GM19043 (cell line): ENCODE measurements around the gene SNX30.

ENCODE experiments used
- ATAC-seq: cut with Tn5 transposase; IDR thresholded peaks from one replicate; pipeline ENCODE4 v1.9.1; 2021; ENCODE audit warnings: low read depth; ENCODE audit not compliant: unreplicated experiment

SNX30 gene

GRCh38 chr9:112777914-112778313 lies 27.4 kb downstream of the SNX30 start:
- no peak for ATAC-seq

- no peak for ATAC-seq
Observed at GRCh38 chr9:112780450-112781036, 30.0 kb downstream of the SNX30 start.

- ATAC-seq: no peak
Observed at GRCh38 chr9:112782218-112782617, 31.7 kb downstream of the SNX30 start.

DNA sequence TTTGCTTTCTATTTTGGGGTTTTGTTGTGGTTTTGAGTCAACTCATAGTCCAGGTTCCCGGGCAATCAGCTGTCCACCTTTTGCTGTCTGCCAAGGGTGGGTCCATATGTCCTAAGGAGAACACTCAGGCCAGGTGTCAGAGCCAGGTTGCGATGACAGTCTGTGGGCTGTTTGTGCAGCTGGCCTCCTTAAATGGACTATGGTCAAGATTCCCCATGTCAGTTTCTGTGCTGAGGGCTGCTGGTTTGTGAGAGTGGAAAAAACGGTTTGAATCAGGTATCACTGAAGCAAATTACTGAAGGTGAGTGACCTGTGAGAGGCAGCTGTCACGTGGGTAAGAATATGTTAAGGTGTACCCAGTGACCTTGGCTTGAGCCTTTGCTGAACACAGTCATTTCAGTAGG lies 33.0 kb downstream of the SNX30 start:
- no peak for ATAC-seq

DNA sequence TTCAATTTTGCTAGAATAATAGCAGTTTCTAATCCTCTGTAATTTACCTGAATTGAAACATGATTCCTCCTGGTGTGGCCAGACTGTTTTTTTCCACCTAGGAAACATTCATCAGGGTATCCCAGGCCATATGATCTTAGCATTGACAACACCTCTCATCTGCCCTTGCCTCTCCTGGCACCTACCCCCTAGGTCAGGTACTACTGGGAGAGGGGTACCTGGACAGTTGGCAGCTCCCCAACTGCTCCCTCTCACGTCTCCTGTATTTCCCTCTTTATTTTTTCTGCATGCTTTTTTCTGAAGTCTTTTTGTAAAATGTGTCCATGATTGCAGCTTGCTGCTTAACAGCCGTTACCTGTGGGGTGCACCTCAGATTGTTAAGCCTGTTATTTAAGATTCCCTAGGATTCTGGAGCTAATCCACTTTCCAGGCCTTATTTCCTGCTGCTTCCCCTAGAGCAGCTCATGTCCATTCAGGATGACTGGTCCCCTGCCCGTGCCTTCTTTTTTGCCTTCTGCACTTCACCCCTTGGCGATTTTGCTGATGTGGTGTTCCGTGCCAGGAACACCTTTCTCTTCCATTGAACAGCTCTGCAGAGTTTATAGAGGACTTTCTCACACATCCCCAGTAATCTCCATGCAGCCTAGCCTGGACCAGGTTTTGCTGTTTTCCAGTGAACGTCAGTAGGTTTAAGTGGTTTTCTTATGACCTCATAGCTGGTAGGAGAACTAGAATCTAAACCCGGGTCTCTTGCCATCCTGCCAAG lies 33.6 kb downstream of the SNX30 start:
- no peak for ATAC-seq

- ATAC-seq: no peak
Observed at GRCh38 chr9:112785986-112786385, 35.4 kb downstream of the SNX30 start.

DNA sequence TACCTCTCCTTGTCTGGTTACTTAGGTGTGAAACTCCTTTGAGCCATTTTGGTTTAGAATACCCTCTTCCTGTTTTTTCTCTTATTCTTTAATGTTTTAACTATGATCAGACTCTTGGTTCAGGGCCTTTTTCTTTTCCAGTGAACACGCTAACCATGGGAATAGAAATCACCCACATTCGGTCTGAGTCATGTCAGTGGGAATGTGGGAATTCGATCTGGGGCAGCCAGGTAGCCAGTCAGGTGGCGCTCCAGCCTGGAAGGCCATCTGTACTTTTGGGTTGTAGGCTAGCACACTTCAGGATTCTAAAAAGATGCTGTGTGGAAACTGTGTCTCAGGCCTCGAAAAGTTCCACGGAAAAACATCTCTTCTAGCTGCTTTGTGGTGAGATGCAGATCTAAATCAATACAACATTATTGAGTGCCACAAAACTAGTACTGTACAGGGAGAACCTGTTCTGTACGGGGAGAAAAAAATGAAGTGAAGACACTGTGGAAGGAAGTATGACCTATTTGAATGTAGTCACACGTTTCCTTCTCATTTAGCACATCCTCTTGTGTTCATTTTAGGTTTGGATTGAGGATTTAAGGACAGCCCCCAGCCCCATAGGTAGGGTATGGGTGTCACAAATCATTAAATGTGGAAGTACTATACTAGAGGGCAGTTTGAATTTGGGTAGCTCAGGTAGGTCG lies 36.4 kb downstream of the SNX30 start:
- no peak for ATAC-seq

- no peak for ATAC-seq
Observed at GRCh38 chr9:112787978-112788377, 37.4 kb downstream of the SNX30 start.

DNA sequence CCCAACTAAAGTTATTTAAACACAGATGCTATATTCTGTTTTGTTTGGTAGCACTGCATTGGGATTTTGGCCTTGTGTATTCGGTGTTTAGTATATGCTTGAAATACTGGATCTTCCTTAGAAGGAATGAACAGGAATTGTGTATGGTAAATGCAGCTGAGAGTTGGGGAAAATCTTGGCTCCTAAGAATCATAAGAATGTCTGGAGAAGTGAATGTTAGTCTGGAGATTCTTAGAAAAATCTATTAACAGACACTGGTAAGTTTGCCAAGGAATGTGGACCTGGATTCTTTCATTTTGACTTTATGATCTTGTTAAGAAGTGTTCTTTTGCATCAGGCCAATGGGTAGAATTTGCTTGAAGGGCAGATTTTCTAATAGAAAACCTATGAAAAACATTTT lies 38.9 kb downstream of the SNX30 start:
- no peak for ATAC-seq

DNA sequence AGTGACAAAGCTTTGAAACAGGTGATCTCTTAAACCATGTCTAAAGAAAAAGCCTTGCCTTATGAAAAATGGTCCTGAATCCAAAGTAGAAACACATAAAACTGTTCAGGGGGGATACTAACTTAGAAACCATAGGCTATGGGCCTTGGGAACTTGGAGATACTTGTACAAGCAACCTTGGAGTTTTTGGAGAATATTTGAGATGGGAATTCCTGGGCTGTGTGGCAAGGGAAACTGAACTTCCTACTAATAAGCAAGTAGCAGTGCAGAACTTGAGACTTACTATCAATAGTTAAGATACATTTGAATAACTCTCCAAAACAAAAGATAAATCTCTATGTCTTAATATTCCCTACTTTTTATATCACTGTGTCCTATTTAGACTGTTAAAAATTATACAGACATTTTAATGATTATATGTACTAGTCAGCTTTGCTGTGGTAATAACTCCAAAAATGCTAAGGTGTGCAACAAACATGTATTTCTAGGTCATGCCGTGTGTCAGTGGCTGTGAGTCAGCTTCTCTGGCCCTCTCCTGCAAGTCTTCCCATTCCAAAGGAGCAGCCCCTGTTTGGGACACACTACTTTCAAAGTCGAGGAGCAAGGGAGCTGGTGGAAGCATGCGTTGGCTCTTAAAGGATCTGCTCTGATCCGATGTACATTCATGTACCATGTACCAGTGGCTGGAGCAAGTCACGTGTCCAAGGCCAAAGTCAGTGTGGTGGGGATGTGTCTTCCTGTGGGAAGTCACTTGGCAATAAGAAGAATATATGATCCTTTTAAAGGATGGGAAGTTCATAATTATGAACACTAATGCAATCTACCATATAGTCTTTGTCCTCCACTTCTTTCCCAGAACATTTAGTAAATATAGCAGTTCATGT lies 39.6 kb downstream of the SNX30 start:
- no peak for ATAC-seq

DNA sequence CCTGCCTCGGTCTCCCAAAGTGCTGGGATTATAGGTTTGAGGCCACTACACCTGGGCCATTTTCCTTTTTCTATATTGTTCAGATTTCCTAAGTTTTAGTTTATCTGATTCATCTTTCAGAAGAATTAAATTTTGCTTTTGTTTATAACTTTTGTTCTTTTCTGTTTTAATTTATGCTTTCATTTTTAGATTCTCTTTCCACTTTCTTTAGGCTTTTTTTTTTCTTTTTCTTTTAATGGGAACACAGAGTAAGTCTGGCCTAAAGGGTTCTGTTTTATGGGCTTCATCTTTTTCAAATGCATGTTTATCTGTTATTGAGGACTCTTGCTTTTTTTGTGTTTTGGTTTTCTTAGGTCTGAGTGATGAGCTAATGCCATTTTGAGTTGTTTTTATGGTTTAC lies 42.1 kb downstream of the SNX30 start:
- no peak for ATAC-seq

DNA sequence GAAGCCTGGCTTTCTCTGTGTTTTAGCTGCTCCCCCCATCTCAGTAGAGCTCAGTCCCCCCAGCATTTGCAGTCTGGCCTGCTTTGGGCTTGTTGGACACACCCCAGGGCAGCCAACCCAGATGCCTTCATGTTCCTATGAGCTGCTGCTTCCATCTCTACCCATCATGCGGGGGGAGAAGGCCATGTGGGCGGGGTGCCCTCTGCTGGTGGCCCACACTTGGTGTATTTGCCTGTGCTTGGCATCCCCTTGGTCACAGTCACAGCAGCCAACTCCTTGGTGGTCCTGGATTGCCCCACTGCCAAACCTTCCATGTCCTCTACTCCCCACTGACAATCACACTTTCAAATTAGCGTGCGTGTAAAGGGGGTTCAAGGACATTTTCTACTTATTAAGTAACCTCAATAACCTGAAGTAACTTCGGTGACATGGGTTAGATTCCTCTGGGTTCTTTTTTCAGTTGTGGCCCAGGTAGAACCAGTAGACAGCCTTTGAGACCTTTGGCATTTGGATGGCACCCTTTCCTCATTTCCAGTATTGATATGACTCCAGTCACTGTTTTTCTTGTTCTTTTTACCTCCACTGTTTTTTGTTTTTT lies 42.8 kb downstream of the SNX30 start:
- no peak for ATAC-seq

DNA sequence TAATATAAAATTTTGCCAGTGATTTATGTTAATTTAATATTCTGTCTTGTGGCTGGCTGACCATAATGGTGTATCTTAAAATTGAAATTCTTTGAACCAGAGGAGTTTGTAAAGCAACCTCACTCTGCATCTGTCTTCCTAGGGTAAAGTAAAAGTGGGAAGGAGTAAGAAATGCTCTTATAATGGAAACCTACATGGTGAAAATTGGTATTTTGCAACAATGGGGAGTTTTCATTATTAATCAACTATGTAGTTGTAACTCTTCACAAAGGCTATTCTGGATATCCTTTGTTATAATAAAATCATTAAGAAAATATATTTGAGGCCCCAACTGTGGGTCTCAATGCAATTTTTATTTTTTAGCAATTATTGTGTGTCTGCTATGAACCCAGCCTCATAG lies 44.2 kb downstream of the SNX30 start:
- no peak for ATAC-seq

GRCh38 chr9:112795921-112796320 lies 45.4 kb downstream of the SNX30 start:
- no peak for ATAC-seq

- ATAC-seq: no peak
Observed at GRCh38 chr9:112796485-112796884, 45.9 kb downstream of the SNX30 start.

DNA sequence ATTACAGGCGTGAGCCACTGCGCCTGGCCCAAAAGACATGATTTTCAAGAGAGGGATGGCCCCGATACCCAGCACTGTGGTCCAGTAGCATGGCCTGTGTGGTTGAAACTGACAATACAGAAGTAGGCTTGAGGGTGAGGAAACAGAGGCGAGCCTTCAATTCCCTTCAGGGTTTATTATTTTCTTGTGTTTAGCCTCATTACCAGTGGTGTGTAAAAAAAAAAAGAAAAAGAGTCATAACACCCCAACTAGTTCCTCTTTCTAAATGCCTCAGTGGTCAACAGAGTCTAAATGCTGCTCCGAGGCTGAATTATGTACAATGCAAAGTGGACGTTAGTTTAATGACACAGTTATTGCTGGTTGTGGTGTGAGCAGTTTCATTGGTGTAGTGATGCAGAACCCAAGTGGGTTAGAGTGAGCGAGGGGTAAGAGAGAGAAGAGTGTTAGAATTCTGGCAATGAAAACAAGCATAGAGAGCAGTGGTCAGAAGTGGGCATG lies 58.8 kb downstream of the SNX30 start:
- peak; percentile 99 for ATAC-seq

- ATAC-seq: no peak
Observed at GRCh38 chr9:112809906-112810305, 59.3 kb downstream of the SNX30 start.

DNA sequence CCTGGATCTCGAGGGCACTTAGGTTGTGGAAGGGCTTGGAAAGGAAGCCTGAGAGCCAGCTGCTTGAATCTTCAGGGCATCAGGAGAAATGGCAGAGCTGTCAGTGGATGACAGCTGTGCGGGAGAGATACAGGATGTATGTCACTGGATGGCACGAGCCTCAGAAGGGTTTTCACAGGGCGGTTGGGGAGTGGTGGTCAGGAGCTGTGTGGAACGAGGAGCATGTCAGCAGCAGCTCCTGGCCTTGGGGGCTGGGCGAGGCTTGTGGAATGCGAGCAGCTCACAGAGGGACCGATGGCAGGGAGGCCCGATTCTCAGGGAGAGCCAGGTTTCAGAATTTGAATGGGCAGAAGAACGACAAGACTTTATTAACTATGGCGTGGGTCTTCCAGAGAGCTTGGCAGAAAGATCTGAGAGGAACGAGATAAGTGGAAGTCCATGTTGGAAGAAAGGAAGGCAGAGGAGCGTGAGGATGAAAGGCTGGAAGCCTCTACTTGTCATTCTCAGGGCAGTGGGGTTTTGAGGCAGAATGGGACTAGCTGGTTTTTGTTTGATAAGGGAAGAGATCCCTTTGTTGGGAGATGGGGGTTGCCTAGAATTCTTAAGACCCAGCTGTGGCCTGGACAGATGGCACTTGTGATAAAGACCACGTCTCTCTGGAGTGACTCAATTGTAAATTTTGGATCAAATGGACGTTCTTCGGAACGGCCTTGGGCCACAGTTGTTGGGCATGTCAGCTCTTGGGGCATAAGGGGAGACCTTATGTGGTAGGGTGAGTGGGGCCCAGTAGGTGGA lies 60.3 kb downstream of the SNX30 start:
- ATAC-seq: no peak

- ATAC-seq: no peak
Observed at GRCh38 chr9:112811518-112811917, 61.0 kb downstream of the SNX30 start.

DNA sequence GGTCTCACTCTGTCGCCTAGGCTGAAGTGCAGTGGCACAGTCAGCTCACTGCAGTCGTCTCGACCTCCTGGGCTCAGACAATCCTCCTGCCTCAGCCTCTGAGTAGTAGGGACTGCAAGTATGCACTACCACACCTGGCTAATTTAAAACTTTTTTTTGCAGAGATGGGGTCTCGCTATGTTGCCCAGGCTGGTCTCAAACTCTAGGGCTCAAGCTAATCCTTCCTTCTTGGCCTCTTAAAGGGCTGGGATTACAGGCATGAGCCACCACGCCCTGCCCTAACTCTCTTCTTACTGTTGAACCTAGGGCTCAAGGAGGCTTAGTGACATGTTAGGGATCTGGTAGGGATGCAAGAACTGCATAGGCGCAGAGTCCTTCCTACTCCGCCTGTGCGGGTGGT lies 65.3 kb downstream of the SNX30 start:
- no peak for ATAC-seq
